ENCODE measurements around the gene GPRC5B. TPM values are rescaled to one million over a fixed set of nuclear protein-coding genes. Genes with fewer than 3 reads are reported as not detected.
A peak's percentile ranks its signal among the peaks of the same experiment; 100 is the strongest.

GPRC5B gene
- total and polyA plus RNA-seq, 2 of the 8 experiments (the other 6 are each of a cell fraction or from before 2014, with no cell fraction given) = 106 to 160 TPM

DNA sequence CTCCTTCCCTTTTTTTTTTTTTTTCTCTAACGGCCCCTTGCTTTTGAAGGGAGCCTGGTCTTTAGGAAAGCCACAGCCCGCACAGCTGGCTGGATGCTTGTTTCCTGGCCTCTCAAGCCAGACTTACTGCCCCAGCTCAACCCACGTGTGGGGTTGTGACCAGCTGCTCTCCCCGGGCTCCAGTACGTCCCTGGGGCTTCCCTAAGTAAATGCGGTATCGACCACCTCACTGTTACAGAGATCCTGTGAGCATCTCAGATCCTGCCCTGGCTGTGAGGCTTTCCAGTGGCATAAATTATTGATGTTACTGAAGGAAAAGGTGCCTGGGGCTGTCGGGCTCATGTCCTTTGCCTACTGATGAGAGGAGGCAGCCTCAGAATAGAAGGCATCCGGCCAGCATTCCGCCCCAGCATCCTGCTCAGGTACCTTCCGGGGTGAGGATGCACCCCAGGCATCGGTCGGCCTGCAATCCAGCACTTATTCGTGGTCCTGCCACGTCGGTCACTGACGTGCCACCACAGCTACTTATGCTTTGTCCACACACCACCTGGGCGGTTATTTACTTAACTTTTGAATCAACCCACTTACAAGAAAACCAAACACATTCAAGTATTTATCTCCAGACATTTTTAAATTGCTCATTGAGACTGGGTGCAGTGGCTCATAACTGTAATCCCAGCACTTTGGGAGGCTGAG lies 9.6 kb downstream of the GPRC5B start:
- Histone ChIP-seq H3K23me2 (ENCODE audit: low read depth, low read length) (peaks cover 2% of the 10 kb centered on the region; the same call in 1 of the 2 replicates), H3K4me3 (ENCODE audit: extremely low read depth in 1 of 4, insufficient read depth in 2 of 4, low read depth in 3 of 4, low read length in 4 of 4) (no peak overlapping the region), H3K4me2 (ENCODE audit: insufficient read depth in 1 of 2, low read depth in 2 of 2, low read length in 2 of 2) (no peak overlapping the region), H3K36me3 (ENCODE audit: control insufficient read depth in 2 of 4, insufficient read depth in 4 of 4, low read length in 3 of 4) (peaks cover 10 to 45% (median 21%) of the 10 kb centered on the region in 4 experiments; a peak in 7 of 8 replicates), H4K20me1 (replicated peaks in 1 of 2; ENCODE audit: control insufficient read depth in 1 of 2, insufficient read depth in 2 of 2, low read length in 2 of 2) (peaks cover 19 to 36% of the 10 kb centered on the region in 2 experiments), H3K56ac (replicated peaks; ENCODE audit: insufficient read length, low read depth, low read length) (no peak overlapping the region), H3K27me3 (replicated peaks in 1 of 4; ENCODE audit: control insufficient read depth in 3 of 4, extremely low read depth in 1 of 4, insufficient read depth in 3 of 4, low read length in 3 of 4) (no peaks in the 10 kb centered on the region), H2AK5ac (ENCODE audit: low read depth, low read length) (0 out of 2 replicates have a peak overlapping the region, but pooled peaks have one; percentile 82), H3K4ac (replicated peaks; ENCODE audit: insufficient read length, low read depth, low read length) (no peak overlapping the region), H2BK5ac (ENCODE audit: low read depth, low read length) (0 out of 2 replicates have a peak overlapping the region, but pooled peaks have one; percentile 16), H3K9ac (replicated peaks in 1 of 4; ENCODE audit: extremely low read depth in 1 of 4, low read depth in 3 of 4, low read length in 3 of 4) (no peak overlapping the region), H3K27ac (ENCODE audit: low read depth, low read length) (no peak overlapping the region), H3K14ac (ENCODE audit: insufficient read length) (no peak overlapping the region), H4K8ac (ENCODE audit: extremely low read depth, insufficient read depth, low read length) (no peak overlapping the region), H2BK20ac (ENCODE audit: low read length) (no peak overlapping the region), H3K18ac (ENCODE audit: extremely low read depth, low read length) (no peak overlapping the region; the same call in 1 of the 2 replicates), H2BK15ac (ENCODE audit: low read length) (no peak overlapping the region), H2BK12ac (ENCODE audit: low read depth, low read length) (no peak overlapping the region), H4K5ac (ENCODE audit: insufficient read length, low read depth, low read length) (no peak overlapping the region), H3K79me2 (ENCODE audit: control insufficient read depth in 1 of 2, insufficient read depth in 2 of 2, low read length in 2 of 2) (peaks cover 23 to 97% of the 10 kb centered on the region in 2 experiments), H3K4me1 (replicated peaks in 1 of 4; ENCODE audit: control insufficient read depth in 3 of 4, insufficient read depth in 4 of 4, low read length in 3 of 4) (peaks cover 4 to 29% (median 15%) of the 10 kb centered on the region in 4 experiments), H3K23ac (ENCODE audit: insufficient read length) (no peak overlapping the region), H2AFZ (ENCODE audit: low read length) (no peak overlapping the region), H4K91ac (replicated peaks; ENCODE audit: insufficient read length, low read length) (no peak overlapping the region), H2BK120ac (replicated peaks; ENCODE audit: low read depth, low read length) (no peak overlapping the region), H3K9me3 (ENCODE audit: insufficient read depth in 2 of 2, low read depth in 1 of 2, low read length in 1 of 2) (no peaks in the 10 kb centered on the region; a peak in 1 of 4 replicates), H3K79me1 (ENCODE audit: low read depth, low read length) (peaks cover 37% of the 10 kb centered on the region)
- FAIRE-seq (no peak), DNase-seq (ENCODE audit: low read depth in 1 of 2, low spot score in 2 of 2) (no peak)
- TF ChIP-seq NANOG (IDR thresholded peaks at IDR 0.05; ENCODE audit: insufficient read depth, low read depth, low read length, poor library complexity, severe bottlenecking) = no peak
- TF ChIP-seq MAX (IDR thresholded peaks at IDR 0.05) = no peak
- TF ChIP-seq FOSL1 (IDR thresholded peaks at IDR 0.05; ENCODE audit: insufficient read depth, low read depth, low read length) = no peak
- no peak for TF ChIP-seq CTBP2 (IDR thresholded peaks at IDR 0.05; ENCODE audit: borderline replicate concordance, insufficient read depth, insufficient read length, low read length)
- TF ChIP-seq TAF7 (optimal IDR thresholded peaks at IDR 0.05; ENCODE audit: borderline replicate concordance, low read depth, low read length) = no peak
- TF ChIP-seq BRCA1 (IDR thresholded peaks at IDR 0.05; ENCODE audit: low read depth, low read length) = no peak
- TF ChIP-seq JUN (IDR thresholded peaks at IDR 0.05; ENCODE audit: low read depth, low read length) = no peak
- no peak for TF ChIP-seq PHF8 (conservative IDR thresholded peaks at IDR 0.05; ENCODE audit: low read depth, low read length)
- no peak for TF ChIP-seq RXRA (IDR thresholded peaks at IDR 0.05; ENCODE audit: insufficient read depth, low read depth, low read length)
- no peak for TF ChIP-seq SP1 (IDR thresholded peaks at IDR 0.05; ENCODE audit: low read depth, low read length)
- TF ChIP-seq POU5F1 (IDR thresholded peaks at IDR 0.05; ENCODE audit: low read depth, low read length) = no peak
- no peak for TF ChIP-seq SRF (IDR thresholded peaks at IDR 0.05; ENCODE audit: low read depth, low read length)
- whole genome bisulfite sequencing, 2 experiments (ENCODE audit: extremely low coverage in 1 of 2, insufficient coverage in 1 of 2, insufficient read length in 1 of 2, insufficient replicate concordance in 2 of 2, low coverage in 1 of 2, low lambda C conversion rate in 2 of 2, missing lambda C conversion rate in 1 of 2) = 87% methylated on average over 17 of the region's 18 CpGs; no CpG with 5 or more reads in 1 of the 2 experiments
- POLR2A ChIA-PET (ENCODE audit: partially characterized antibody) = interaction anchor here (0.6 to 11.4 kb wide), 4 partner anchors 15 to 160 kb away, joined by 3 to 114 read pairs (median 7); partner anchors contain the start of genes IQCK and KNOP1
- CTCF ChIA-PET (ENCODE audit: partially characterized antibody) = interaction anchor here (1.1 to 2.1 kb wide), 4 partner anchors 12 to 315 kb away, joined by 3 to 9 read pairs (median 3); no protein-coding TSS in a partner anchor
